B cell (primary cell): ENCODE results near the gene ARHGEF38. TPM values are rescaled to one million over a fixed set of nuclear protein-coding genes. Genes with fewer than 3 reads are reported as not detected.

Experiments used
- ATAC-seq: fragments of 200-7000 bp; cut with Tn5 transposase; one replicate; pipeline ENCODE4 v1.10.0; 2021; ENCODE audit warnings: low read depth, mild to moderate bottlenecking, moderate number of reproducible peaks, moderate library complexity
- CTCF ChIA-PET: fragments of 350-600 bp; sonication (Branson Sonifier 250); formaldehyde crosslinking; loops from one replicate; lab custom pipeline; 2021; ENCODE audit warnings: antibody characterized with exemption, inconsistent platforms; lab: Charles Lee
- POLR2A ChIA-PET: fragments of 350-600 bp; sonication (Branson Sonifier 250); formaldehyde crosslinking; loops from one replicate; lab custom pipeline; 2021; ENCODE audit warnings: antibody characterized with exemption; lab: Charles Lee
- DNase-seq: peaks from one replicate; pipeline ENCODE4 v3.0.0; 2013
- H2AFZ ChIP-seq: 2 replicates; pipeline ENCODE4 v1.6.1; 2012; ENCODE audit warnings: mild to moderate bottlenecking, low read depth, low read length; ENCODE audit not compliant: insufficient read depth, poor library complexity, severe bottlenecking
- H3K27ac ChIP-seq, 2 donors: 1 replicate in 1 of 2; 2 replicates in 1 of 2; pipeline ENCODE4 v1.5.1; 2012 to 2013; ENCODE audit warnings: low read length in 2 of 2, mild to moderate bottlenecking in 2 of 2, moderate library complexity in 1 of 2
- H3K27me3 ChIP-seq, 4 experiments: fragments of 200-600 bp in 1 of 4; sonication (generic) in 1 of 4; replicated peaks in 1 of 4; 1 replicate in 2 of 4; 2 replicates in 2 of 4; pipeline versions ENCODE4 v1.6.1 to v1.7.0; 2013 to 2016; ENCODE audit warnings: low read length in 3 of 4, mild to moderate bottlenecking in 2 of 4, mixed read lengths in 1 of 4, moderate library complexity in 1 of 4; ENCODE audit not compliant: insufficient read depth in 4 of 4, control insufficient read depth in 3 of 4; ENCODE audit errors: control extremely low read depth in 1 of 4
- H3K36me3 ChIP-seq, 2 experiments: replicated peaks in 1 of 2; 1 replicate in 1 of 2; 2 replicates in 1 of 2; pipeline versions ENCODE4 v1.6.1 to v1.7.1; 2013; ENCODE audit warnings: low read length in 1 of 2; ENCODE audit not compliant: insufficient read depth in 2 of 2, control insufficient read depth in 1 of 2; ENCODE audit errors: control extremely low read depth in 1 of 2, extremely low read depth in 1 of 2
- H3K4me1 ChIP-seq, 2 donors: fragments of 200-600 bp in 1 of 2; sonication (generic) in 1 of 2; 1 replicate in 1 of 2; 2 replicates in 1 of 2; pipeline versions ENCODE4 v1.5.1 to v1.6.1; 2013 to 2017; ENCODE audit warnings: low read length in 2 of 2; ENCODE audit not compliant: control insufficient read depth in 2 of 2, insufficient read depth in 2 of 2
- H3K4me2 ChIP-seq: replicated peaks from 2 replicates; pipeline ENCODE3; 2012; ENCODE audit warnings: mild to moderate bottlenecking, low read depth, low read length; ENCODE audit not compliant: poor library complexity, severe bottlenecking
- H3K4me3 ChIP-seq, 5 experiments: fragments of 200-600 bp in 1 of 5; sonication (generic) in 1 of 5; 1 replicate in 3 of 5; 2 replicates in 2 of 5; pipeline versions ENCODE4 v1.5.1 to v1.7.0; 2011 to 2016; ENCODE audit warnings: low read length in 4 of 5, mild to moderate bottlenecking in 4 of 5, low read depth in 2 of 5, control low read depth in 1 of 5, moderate library complexity in 1 of 5; ENCODE audit not compliant: insufficient read depth in 1 of 5; ENCODE audit errors: control extremely low read depth in 1 of 5, extremely low read depth in 1 of 5
- H3K79me2 ChIP-seq: fragments of 200-600 bp; sonication (generic); one replicate; pipeline ENCODE4 v1.6.0; 2016; ENCODE audit warnings: low read length; ENCODE audit not compliant: control insufficient read depth, insufficient read depth
- H3K9ac ChIP-seq: fragments of 200-600 bp; sonication (generic); 2 replicates; pipeline ENCODE4 v1.6.1; 2017; ENCODE audit warnings: mild to moderate bottlenecking, low read length, moderate library complexity
- H3K9me3 ChIP-seq, 3 donors: one replicate each; pipeline versions ENCODE4 v1.6.1 to v1.7.1; 2013; ENCODE audit warnings: low read length in 2 of 3; ENCODE audit not compliant: control insufficient read depth in 2 of 3, insufficient read depth in 1 of 3; ENCODE audit errors: control extremely low read depth in 1 of 3
- H4K20me1 ChIP-seq: 2 replicates; pipeline ENCODE4 v1.6.0; 2012; ENCODE audit warnings: mild to moderate bottlenecking, low read length; ENCODE audit not compliant: insufficient read depth, control insufficient read depth, poor library complexity, severe bottlenecking
- H3K27ac Mint-ChIP-seq: one replicate; pipeline ENCODE4 v1.8.0; 2021; ENCODE audit warnings: mixed read lengths
- H3K27me3 Mint-ChIP-seq: one replicate; pipeline ENCODE4 v1.8.0; 2021; ENCODE audit warnings: mixed read lengths
- H3K4me1 Mint-ChIP-seq: one replicate; pipeline ENCODE4 v1.8.0; 2021; ENCODE audit warnings: mixed read lengths
- H3K4me3 Mint-ChIP-seq: one replicate; pipeline ENCODE4 v1.8.0; 2021; ENCODE audit warnings: mixed read lengths
- H3K9me3 Mint-ChIP-seq: one replicate; pipeline ENCODE4 v1.8.0; 2022; ENCODE audit warnings: mixed read lengths; ENCODE audit not compliant: insufficient read depth
- EZH2 ChIP-seq: IDR thresholded peaks from 2 replicates; pipeline ENCODE4 v1.6.1; 2012; ENCODE audit warnings: borderline replicate concordance, low read depth, mild to moderate bottlenecking, moderate library complexity, low read length; ENCODE audit not compliant: insufficient read depth, poor library complexity, severe bottlenecking
- WGBS: methylation state at CpG from one replicate; pipeline ENCODE4 v1.1.5; 2013; ENCODE audit warnings: missing lambda C conversion rate; ENCODE audit not compliant: insufficient coverage; 5-methylcytosine and 5-hydroxymethylcytosine counted together
- intact Hi-C: fragments of 100-400 bp; cut with micrococcal nuclease; formaldehyde crosslinking; loops from one replicate; pipeline ENCODE4 v1.10.0; 2022
- polyA plus RNA-seq: library from polyadenylated mRNA; depleted of rRNA; stranded (reverse); fragments of >200 nt; gene quantifications from 2 replicates; pipeline ENCODE4 v1.2.3, GENCODE V29; 2012
- total RNA-seq, 2 donors: library from RNA; stranded (reverse); fragments of 120-200 nt in 1 of 2; gene quantifications; 1 replicate in 1 of 2; 2 replicates in 1 of 2; pipeline versions ENCODE4 v1.2.3 to v1.2.4, GENCODE V29; 2013 to 2022
- TF ChIP-seq, protein P1 (sequence below): fragments of 200-600 bp; IDR thresholded peaks from one replicate; pipeline ENCODE4 v1.8.0; 2022; ENCODE audit warnings: antibody characterized with exemption, mild to moderate bottlenecking

The ARHGEF38 gene
- total and polyA plus RNA-seq, 2 donors (not counting 1 experiment from before 2014, with no cell fraction given), result not detected

GRCh38 chr4:105599932-105600655 lies 47.7 kb downstream of the ARHGEF38 start:
- POLR2A ChIA-PET, result no interaction called here
- H3K27me3 Mint-ChIP-seq, result peaks cover 5% of the 10 kb centered on the region
- TF ChIP-seq, protein P1, sequence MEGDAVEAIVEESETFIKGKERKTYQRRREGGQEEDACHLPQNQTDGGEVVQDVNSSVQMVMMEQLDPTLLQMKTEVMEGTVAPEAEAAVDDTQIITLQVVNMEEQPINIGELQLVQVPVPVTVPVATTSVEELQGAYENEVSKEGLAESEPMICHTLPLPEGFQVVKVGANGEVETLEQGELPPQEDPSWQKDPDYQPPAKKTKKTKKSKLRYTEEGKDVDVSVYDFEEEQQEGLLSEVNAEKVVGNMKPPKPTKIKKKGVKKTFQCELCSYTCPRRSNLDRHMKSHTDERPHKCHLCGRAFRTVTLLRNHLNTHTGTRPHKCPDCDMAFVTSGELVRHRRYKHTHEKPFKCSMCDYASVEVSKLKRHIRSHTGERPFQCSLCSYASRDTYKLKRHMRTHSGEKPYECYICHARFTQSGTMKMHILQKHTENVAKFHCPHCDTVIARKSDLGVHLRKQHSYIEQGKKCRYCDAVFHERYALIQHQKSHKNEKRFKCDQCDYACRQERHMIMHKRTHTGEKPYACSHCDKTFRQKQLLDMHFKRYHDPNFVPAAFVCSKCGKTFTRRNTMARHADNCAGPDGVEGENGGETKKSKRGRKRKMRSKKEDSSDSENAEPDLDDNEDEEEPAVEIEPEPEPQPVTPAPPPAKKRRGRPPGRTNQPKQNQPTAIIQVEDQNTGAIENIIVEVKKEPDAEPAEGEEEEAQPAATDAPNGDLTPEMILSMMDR, result no peak
- TF ChIP-seq EZH2, result no peak

DNA sequence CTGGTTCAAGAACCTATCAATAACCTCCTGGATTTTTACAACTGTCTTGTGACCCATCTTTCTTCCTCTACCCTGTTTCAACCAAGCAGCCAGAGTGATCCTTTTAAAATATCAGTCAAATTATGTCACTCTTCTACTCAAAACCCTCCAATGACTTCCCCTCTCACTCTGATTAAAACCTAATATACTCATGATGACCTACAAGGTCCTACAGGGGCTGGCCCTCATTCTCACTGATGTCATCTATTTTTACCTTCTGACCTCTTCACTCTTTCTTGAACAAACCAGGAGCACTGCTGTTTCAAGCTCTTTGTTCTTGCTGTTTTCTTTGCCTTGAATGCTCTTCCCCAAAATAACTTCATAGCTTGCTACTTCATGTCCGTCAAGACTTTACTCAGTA lies 48.5 kb downstream of the ARHGEF38 start:
- DNase-seq (no peak), ATAC-seq (no peak)
- ChIA-PET CTCF (no interaction called here), POLR2A (no interaction called here)
- Histone ChIP-seq H3K36me3 (no peaks in the 10 kb centered on the region), H3K4me1 (no peaks in the 10 kb centered on the region), H3K27me3 (peaks cover 0 to 2% (median 0%) of the 10 kb centered on the region in 4 experiments), H3K27ac (no peak overlapping the region), H3K4me2 (no peak overlapping the region), H3K9me3 (no peaks in the 10 kb centered on the region), H2AFZ (no peak overlapping the region), H3K4me3 (no peak overlapping the region), H3K9ac (no peak overlapping the region), H4K20me1 (no peaks in the 10 kb centered on the region), H3K79me2 (no peaks in the 10 kb centered on the region)
- TF ChIP-seq, protein P1, result no peak
- no peak for TF ChIP-seq EZH2
- Mint-ChIP-seq H3K27ac (no peak overlapping the region), H3K9me3 (no peaks in the 10 kb centered on the region), H3K4me1 (no peaks in the 10 kb centered on the region), H3K27me3 (peaks cover 5% of the 10 kb centered on the region), H3K4me3 (no peak overlapping the region)
- WGBS, result no CpG with 5 or more reads among the region's 1 CpG
- intact Hi-C loops, result no loop called here

More at GRCh38 chr4:105599932-105600655, 47.7 kb downstream of the ARHGEF38 start:
- Histone ChIP-seq H3K79me2 (no peaks in the 10 kb centered on the region), H3K4me3 (no peak overlapping the region), H3K27me3 (peaks cover 0 to 2% (median 0%) of the 10 kb centered on the region in 4 experiments), H4K20me1 (no peaks in the 10 kb centered on the region), H3K4me2 (no peak overlapping the region), H3K9ac (no peak overlapping the region), H2AFZ (no peak overlapping the region), H3K4me1 (no peaks in the 10 kb centered on the region), H3K9me3 (no peaks in the 10 kb centered on the region), H3K27ac (no peak overlapping the region), H3K36me3 (no peaks in the 10 kb centered on the region)
- 100% methylated on average over 1 of the region's 3 CpGs for WGBS
- CTCF ChIA-PET, result no interaction called here
- Mint-ChIP-seq H3K9me3 (no peaks in the 10 kb centered on the region), H3K27ac (no peak overlapping the region), H3K4me3 (no peak overlapping the region), H3K4me1 (no peaks in the 10 kb centered on the region)
- no peak for ATAC-seq
- DNase-seq, result no peak
- intact Hi-C loops, result no loop called here
